ENCODE results near the gene HDHD5.

The HDHD5 gene

GRCh38 chr22:17115236-17115635 lies 43.8 kb downstream of the HDHD5 start:
- H3K4me2 ChIP-seq (ENCODE audit: low read depth, low read length, poor library complexity, severe bottlenecking): no peak overlapping the region

GRCh38 chr22:17114898-17115235 lies 44.2 kb downstream of the HDHD5 start:
- Histone ChIP-seq H3K9me2 (replicated peaks; ENCODE audit: insufficient read depth, low read length) (no peaks in the 10 kb centered on the region), H3K79me2 (ENCODE audit: insufficient read depth, low read length) (no peaks in the 10 kb centered on the region), H4K20me1 (ENCODE audit: low read depth, low read length) (no peaks in the 10 kb centered on the region), H3F3A (ENCODE audit: insufficient read depth) (no peaks in the 10 kb centered on the region), H3K27me3 (ENCODE audit: low read length) (no peaks in the 10 kb centered on the region), H3K4me3 (ENCODE audit: insufficient read depth, low read length, poor library complexity, severe bottlenecking) (no peak overlapping the region), H3K36me3 (ENCODE audit: low read length) (no peaks in the 10 kb centered on the region), H3K9ac (ENCODE audit: low read length) (no peak overlapping the region), H2AFZ (ENCODE audit: low read depth, low read length, severe bottlenecking) (no peak overlapping the region), H3K4me2 (ENCODE audit: low read depth, low read length, poor library complexity, severe bottlenecking) (no peak overlapping the region), H3K9me3 (ENCODE audit: insufficient read depth, low read length) (no peaks in the 10 kb centered on the region), H3K27ac (ENCODE audit: low read depth, low read length) (no peak overlapping the region)
- TF ChIP-seq, protein P1, sequence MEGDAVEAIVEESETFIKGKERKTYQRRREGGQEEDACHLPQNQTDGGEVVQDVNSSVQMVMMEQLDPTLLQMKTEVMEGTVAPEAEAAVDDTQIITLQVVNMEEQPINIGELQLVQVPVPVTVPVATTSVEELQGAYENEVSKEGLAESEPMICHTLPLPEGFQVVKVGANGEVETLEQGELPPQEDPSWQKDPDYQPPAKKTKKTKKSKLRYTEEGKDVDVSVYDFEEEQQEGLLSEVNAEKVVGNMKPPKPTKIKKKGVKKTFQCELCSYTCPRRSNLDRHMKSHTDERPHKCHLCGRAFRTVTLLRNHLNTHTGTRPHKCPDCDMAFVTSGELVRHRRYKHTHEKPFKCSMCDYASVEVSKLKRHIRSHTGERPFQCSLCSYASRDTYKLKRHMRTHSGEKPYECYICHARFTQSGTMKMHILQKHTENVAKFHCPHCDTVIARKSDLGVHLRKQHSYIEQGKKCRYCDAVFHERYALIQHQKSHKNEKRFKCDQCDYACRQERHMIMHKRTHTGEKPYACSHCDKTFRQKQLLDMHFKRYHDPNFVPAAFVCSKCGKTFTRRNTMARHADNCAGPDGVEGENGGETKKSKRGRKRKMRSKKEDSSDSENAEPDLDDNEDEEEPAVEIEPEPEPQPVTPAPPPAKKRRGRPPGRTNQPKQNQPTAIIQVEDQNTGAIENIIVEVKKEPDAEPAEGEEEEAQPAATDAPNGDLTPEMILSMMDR (IDR thresholded peaks at IDR 0.05; ENCODE audit: insufficient read depth, low read length, poor library complexity, severe bottlenecking): no peak
- no peak for TF ChIP-seq EZH2phosphoT487 (conservative IDR thresholded peaks at IDR 0.05; ENCODE audit: low read length)

More at GRCh38 chr22:17115236-17115635, 43.8 kb downstream of the HDHD5 start:
- Histone ChIP-seq H3K36me3 (ENCODE audit: low read length) (no peaks in the 10 kb centered on the region), H3K9me2 (replicated peaks; ENCODE audit: insufficient read depth, low read length) (no peaks in the 10 kb centered on the region), H3F3A (ENCODE audit: insufficient read depth) (no peaks in the 10 kb centered on the region), H3K9ac (ENCODE audit: low read length) (no peak overlapping the region), H2AFZ (ENCODE audit: low read depth, low read length, severe bottlenecking) (no peak overlapping the region), H3K4me3 (ENCODE audit: insufficient read depth, low read length, poor library complexity, severe bottlenecking) (no peak overlapping the region), H3K79me2 (ENCODE audit: insufficient read depth, low read length) (no peaks in the 10 kb centered on the region), H4K20me1 (ENCODE audit: low read depth, low read length) (no peaks in the 10 kb centered on the region), H3K9me3 (ENCODE audit: insufficient read depth, low read length) (no peaks in the 10 kb centered on the region), H3K27ac (ENCODE audit: low read depth, low read length) (no peak overlapping the region), H3K27me3 (ENCODE audit: low read length) (no peaks in the 10 kb centered on the region)
- TF ChIP-seq EZH2phosphoT487 (conservative IDR thresholded peaks at IDR 0.05; ENCODE audit: low read length): no peak
- TF ChIP-seq, protein P1 (IDR thresholded peaks at IDR 0.05; ENCODE audit: insufficient read depth, low read length, poor library complexity, severe bottlenecking): no peak

- Histone ChIP-seq H3K27ac (ENCODE audit: low read depth, low read length) (no peak overlapping the region), H3K27me3 (ENCODE audit: low read length) (no peaks in the 10 kb centered on the region), H2AFZ (ENCODE audit: low read depth, low read length, severe bottlenecking) (no peak overlapping the region), H3K36me3 (ENCODE audit: low read length) (no peaks in the 10 kb centered on the region), H3K9me3 (ENCODE audit: insufficient read depth, low read length) (no peaks in the 10 kb centered on the region), H3K4me3 (ENCODE audit: insufficient read depth, low read length, poor library complexity, severe bottlenecking) (no peak overlapping the region), H3K9ac (ENCODE audit: low read length) (no peak overlapping the region), H4K20me1 (ENCODE audit: low read depth, low read length) (no peaks in the 10 kb centered on the region), H3K4me2 (ENCODE audit: low read depth, low read length, poor library complexity, severe bottlenecking) (no peak overlapping the region), H3K79me2 (ENCODE audit: insufficient read depth, low read length) (no peaks in the 10 kb centered on the region), H3K9me2 (replicated peaks; ENCODE audit: insufficient read depth, low read length) (no peaks in the 10 kb centered on the region), H3F3A (ENCODE audit: insufficient read depth) (no peaks in the 10 kb centered on the region)
- TF ChIP-seq, protein P1 (IDR thresholded peaks at IDR 0.05; ENCODE audit: insufficient read depth, low read length, poor library complexity, severe bottlenecking): no peak
- no peak for TF ChIP-seq EZH2phosphoT487 (conservative IDR thresholded peaks at IDR 0.05; ENCODE audit: low read length)
Observed at GRCh38 chr22:17114173-17114897, 44.7 kb downstream of the HDHD5 start.

Data from SU-DHL-6 (cell line).